Gastrocnemius medialis (tissue), 4 donors: ENCODE data around the gene PARVA.

ENCODE experiments used
- POLR2A ChIP-seq, 2 donors: fragments of 450-650 bp; IDR thresholded peaks; one replicate each; pipeline ENCODE4 v1.6.1; 2017; ENCODE audit warnings: antibody characterized with exemption in 2 of 2, mild to moderate bottlenecking in 2 of 2, moderate library complexity in 2 of 2
- TF ChIP-seq, protein P1 (sequence below), 5 experiments: fragments of 450-650 bp in 3 of 5; fragments of 200-600 bp in 2 of 5; sonication (generic) in 2 of 5; IDR thresholded peaks in 4 of 5; conservative IDR thresholded peaks in 1 of 5; 1 replicate in 4 of 5; 2 replicates in 1 of 5; pipeline ENCODE4 v1.5.1; 2016 to 2019; ENCODE audit warnings: antibody characterized with exemption in 5 of 5, mild to moderate bottlenecking in 3 of 5, moderate library complexity in 3 of 5

DNA sequence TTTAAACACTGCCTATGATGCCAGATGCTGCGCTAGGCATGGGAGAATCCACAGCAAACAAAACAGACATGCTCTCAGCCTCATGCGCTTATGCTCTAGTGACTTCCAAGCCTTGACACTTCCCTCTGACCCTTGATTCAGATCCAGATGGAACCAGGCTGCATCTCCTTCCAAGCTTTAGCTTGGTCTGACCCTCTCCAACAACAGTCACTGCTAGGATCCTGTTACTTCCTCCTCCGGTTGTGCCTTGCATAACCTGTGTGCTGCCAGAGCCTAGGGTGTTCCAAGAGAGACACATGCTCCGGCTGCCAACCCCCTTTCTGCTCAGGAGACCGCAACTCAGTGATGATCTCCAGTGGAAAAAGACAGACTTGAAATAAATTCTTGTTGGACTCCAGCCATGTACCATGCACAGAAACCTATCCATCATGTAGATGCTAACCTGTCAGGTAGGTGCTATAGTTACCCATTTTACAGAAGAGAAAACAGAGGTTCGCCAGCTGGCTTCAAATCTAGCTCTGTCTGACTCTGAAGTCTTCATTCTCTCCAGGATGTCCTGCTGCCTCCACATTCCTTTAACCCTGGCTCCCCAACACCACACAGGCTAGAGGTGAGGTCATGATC lies 160.5 kb downstream of the PARVA start:
- TF ChIP-seq, protein P1, sequence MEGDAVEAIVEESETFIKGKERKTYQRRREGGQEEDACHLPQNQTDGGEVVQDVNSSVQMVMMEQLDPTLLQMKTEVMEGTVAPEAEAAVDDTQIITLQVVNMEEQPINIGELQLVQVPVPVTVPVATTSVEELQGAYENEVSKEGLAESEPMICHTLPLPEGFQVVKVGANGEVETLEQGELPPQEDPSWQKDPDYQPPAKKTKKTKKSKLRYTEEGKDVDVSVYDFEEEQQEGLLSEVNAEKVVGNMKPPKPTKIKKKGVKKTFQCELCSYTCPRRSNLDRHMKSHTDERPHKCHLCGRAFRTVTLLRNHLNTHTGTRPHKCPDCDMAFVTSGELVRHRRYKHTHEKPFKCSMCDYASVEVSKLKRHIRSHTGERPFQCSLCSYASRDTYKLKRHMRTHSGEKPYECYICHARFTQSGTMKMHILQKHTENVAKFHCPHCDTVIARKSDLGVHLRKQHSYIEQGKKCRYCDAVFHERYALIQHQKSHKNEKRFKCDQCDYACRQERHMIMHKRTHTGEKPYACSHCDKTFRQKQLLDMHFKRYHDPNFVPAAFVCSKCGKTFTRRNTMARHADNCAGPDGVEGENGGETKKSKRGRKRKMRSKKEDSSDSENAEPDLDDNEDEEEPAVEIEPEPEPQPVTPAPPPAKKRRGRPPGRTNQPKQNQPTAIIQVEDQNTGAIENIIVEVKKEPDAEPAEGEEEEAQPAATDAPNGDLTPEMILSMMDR (IDR thresholded peaks at IDR 0.05 in 4 of 5, conservative IDR thresholded peaks at IDR 0.05 in 1 of 5) = no peak
- no peak for TF ChIP-seq POLR2A (IDR thresholded peaks at IDR 0.05)
